DOHH2 (cell line): Measurements from ENCODE around the gene TLK2.

Source experiments
- H3F3A ChIP-seq: fragments of 200-600 bp; sonication (generic), shearing (Covaris generic); 2 replicates; pipeline ENCODE4 v1.6.0; 2016; ENCODE audit warnings: antibody characterized with exemption, mild to moderate bottlenecking; ENCODE audit not compliant: control insufficient read depth, insufficient read depth
- H3K27ac ChIP-seq: fragments of 200-600 bp; sonication (generic); 2 replicates; pipeline ENCODE4 v1.5.1; 2014; ENCODE audit warnings: low read depth, mild to moderate bottlenecking, low read length, moderate library complexity
- H3K27me3 ChIP-seq: fragments of 200-600 bp; sonication (generic); 2 replicates; pipeline ENCODE4 v1.6.1; 2014; ENCODE audit warnings: mild to moderate bottlenecking, low read length, mixed read lengths; ENCODE audit not compliant: control insufficient read depth
- H3K36me3 ChIP-seq: fragments of 200-600 bp; sonication (generic); 2 replicates; pipeline ENCODE4 v1.6.1; 2014; ENCODE audit warnings: mild to moderate bottlenecking, low read length, moderate library complexity, mixed read lengths; ENCODE audit not compliant: control insufficient read depth
- H3K4me1 ChIP-seq: fragments of 200-600 bp; sonication (generic); 2 replicates; pipeline ENCODE4 v1.6.1; 2014; ENCODE audit warnings: mild to moderate bottlenecking, low read length, mixed read lengths; ENCODE audit not compliant: control insufficient read depth
- H3K4me2 ChIP-seq: fragments of 200-600 bp; sonication (generic); 2 replicates; pipeline ENCODE4 v1.6.0; 2014; ENCODE audit warnings: mild to moderate bottlenecking, low read length, moderate library complexity
- H3K4me3 ChIP-seq: fragments of 200-600 bp; sonication (generic); 2 replicates; pipeline ENCODE4 v1.5.1; 2014; ENCODE audit warnings: mild to moderate bottlenecking, low read length, mixed read lengths
- H3K79me2 ChIP-seq: fragments of 200-600 bp; sonication (generic); 2 replicates; pipeline ENCODE4 v1.6.1; 2014; ENCODE audit warnings: mild to moderate bottlenecking, low read length, mixed read lengths; ENCODE audit not compliant: control insufficient read depth
- H3K9me2 ChIP-seq: fragments of 200-600 bp; sonication (generic); replicated peaks from 2 replicates; pipeline ENCODE4 v1.6.1; 2014; ENCODE audit warnings: mild to moderate bottlenecking, low read length, mixed read lengths; ENCODE audit not compliant: control insufficient read depth
- H3K9me3 ChIP-seq: fragments of 200-600 bp; sonication (generic); 2 replicates; pipeline ENCODE4 v1.6.1; 2014; ENCODE audit warnings: antibody characterized with exemption, low read length, mixed read lengths; ENCODE audit not compliant: control insufficient read depth, insufficient read depth
- H4K20me1 ChIP-seq: fragments of 200-600 bp; sonication (generic); 2 replicates; pipeline ENCODE4 v1.6.0; 2014; ENCODE audit warnings: low read depth, mild to moderate bottlenecking, antibody characterized with exemption, low read length, moderate library complexity; ENCODE audit not compliant: control insufficient read depth, insufficient read depth
- EZH2phosphoT487 ChIP-seq: fragments of 200-600 bp; sonication (generic); IDR thresholded peaks from 2 replicates; pipeline ENCODE4 v1.6.1; 2017; ENCODE audit warnings: borderline replicate concordance, mild to moderate bottlenecking, antibody characterized with exemption, low read length, moderate library complexity, mixed read lengths
- TF ChIP-seq, protein P1 (sequence below): fragments of 200-600 bp; sonication (generic); IDR thresholded peaks from one replicate; pipeline ENCODE4 v1.5.1; 2014; ENCODE audit warnings: antibody characterized with exemption, mild to moderate bottlenecking, low read depth, low read length; ENCODE audit not compliant: poor library complexity, severe bottlenecking

Gene TLK2

DNA sequence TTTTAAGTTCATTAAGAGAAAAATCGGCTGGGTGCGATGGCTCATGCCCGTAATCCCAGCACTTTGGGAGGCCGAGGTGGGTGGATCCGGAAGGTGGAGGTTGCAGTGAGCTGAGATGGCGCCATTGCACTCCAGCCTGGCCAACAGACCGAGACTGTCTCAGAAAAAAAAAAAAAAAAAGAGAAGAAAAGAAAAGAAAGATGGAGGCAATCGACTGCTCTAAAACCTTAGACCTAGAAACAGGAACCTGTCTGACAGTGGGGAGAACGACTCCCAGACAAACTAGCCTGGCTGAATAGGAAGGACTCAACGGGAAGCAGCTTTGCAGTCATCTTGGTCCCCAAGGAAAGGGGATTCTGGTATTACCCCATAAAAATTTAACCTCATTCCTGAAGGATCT is 162.5 kb downstream of the TLK2 start:
- Histone ChIP-seq H3K4me3 (no peak overlapping the region), H3K9me2 (no peaks in the 10 kb centered on the region), H3F3A (no peaks in the 10 kb centered on the region), H3K27me3 (peaks cover 14% of the 10 kb centered on the region), H3K79me2 (no peaks in the 10 kb centered on the region), H3K9me3 (no peaks in the 10 kb centered on the region), H4K20me1 (no peaks in the 10 kb centered on the region), H3K27ac (no peak overlapping the region), H3K4me2 (no peak overlapping the region), H3K36me3 (no peaks in the 10 kb centered on the region), H3K4me1 (no peaks in the 10 kb centered on the region)
- no peak for TF ChIP-seq EZH2phosphoT487
- TF ChIP-seq, protein P1, sequence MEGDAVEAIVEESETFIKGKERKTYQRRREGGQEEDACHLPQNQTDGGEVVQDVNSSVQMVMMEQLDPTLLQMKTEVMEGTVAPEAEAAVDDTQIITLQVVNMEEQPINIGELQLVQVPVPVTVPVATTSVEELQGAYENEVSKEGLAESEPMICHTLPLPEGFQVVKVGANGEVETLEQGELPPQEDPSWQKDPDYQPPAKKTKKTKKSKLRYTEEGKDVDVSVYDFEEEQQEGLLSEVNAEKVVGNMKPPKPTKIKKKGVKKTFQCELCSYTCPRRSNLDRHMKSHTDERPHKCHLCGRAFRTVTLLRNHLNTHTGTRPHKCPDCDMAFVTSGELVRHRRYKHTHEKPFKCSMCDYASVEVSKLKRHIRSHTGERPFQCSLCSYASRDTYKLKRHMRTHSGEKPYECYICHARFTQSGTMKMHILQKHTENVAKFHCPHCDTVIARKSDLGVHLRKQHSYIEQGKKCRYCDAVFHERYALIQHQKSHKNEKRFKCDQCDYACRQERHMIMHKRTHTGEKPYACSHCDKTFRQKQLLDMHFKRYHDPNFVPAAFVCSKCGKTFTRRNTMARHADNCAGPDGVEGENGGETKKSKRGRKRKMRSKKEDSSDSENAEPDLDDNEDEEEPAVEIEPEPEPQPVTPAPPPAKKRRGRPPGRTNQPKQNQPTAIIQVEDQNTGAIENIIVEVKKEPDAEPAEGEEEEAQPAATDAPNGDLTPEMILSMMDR: no peak

DNA sequence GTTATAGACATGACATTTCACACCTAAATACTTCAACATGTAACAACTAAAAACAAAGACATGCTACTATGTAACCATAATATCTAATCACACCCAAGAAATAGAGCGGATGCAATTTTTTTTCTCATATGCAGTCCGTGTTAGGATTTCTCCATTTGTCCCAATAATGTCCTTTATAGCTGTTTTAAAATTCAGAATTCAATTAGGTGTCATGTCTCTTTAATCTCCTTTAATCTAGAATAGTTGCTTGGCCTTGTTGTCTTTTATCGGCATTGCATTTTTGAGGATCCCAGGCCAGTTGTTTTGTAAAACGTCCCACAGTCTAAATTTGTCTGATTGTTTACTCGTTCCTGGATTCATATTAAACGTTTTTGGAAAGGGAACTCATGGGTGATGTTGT is 163.3 kb downstream of the TLK2 start:
- Histone ChIP-seq H4K20me1 (no peaks in the 10 kb centered on the region), H3K9me3 (no peaks in the 10 kb centered on the region), H3K4me2 (no peak overlapping the region), H3K27ac (no peak overlapping the region), H3K79me2 (no peaks in the 10 kb centered on the region), H3K27me3 (peaks cover 14% of the 10 kb centered on the region), H3K4me1 (no peaks in the 10 kb centered on the region), H3K4me3 (no peak overlapping the region), H3K36me3 (no peaks in the 10 kb centered on the region), H3F3A (no peaks in the 10 kb centered on the region), H3K9me2 (no peaks in the 10 kb centered on the region)
- TF ChIP-seq, protein P1: no peak
- no peak for TF ChIP-seq EZH2phosphoT487

GRCh38 chr17:62643496-62643895 is 164.9 kb downstream of the TLK2 start:
- peaks cover 15% of the 10 kb centered on the region for H3K27me3 ChIP-seq
- no peak overlapping the region for H3K27ac ChIP-seq
- H4K20me1 ChIP-seq: no peaks in the 10 kb centered on the region
- H3K79me2 ChIP-seq: no peaks in the 10 kb centered on the region
- no peaks in the 10 kb centered on the region for H3K4me1 ChIP-seq
- H3K36me3 ChIP-seq: no peaks in the 10 kb centered on the region
- TF ChIP-seq, protein P1: no peak
- TF ChIP-seq EZH2phosphoT487: no peak
- H3K9me2 ChIP-seq: no peaks in the 10 kb centered on the region
- H3K9me3 ChIP-seq: no peaks in the 10 kb centered on the region
- no peak overlapping the region for H3K4me2 ChIP-seq
- no peak overlapping the region for H3K4me3 ChIP-seq
- no peaks in the 10 kb centered on the region for H3F3A ChIP-seq
